GM18873 (cell line): ENCODE results near the gene TMEM59L.

Source experiments
- ATAC-seq: cut with Tn5 transposase; IDR thresholded peaks from one replicate; pipeline ENCODE4 v1.9.1; 2021; ENCODE audit warnings: mild to moderate bottlenecking, moderate library complexity, moderate number of reproducible peaks; ENCODE audit not compliant: unreplicated experiment, low FRiP score

Gene TMEM59L

DNA sequence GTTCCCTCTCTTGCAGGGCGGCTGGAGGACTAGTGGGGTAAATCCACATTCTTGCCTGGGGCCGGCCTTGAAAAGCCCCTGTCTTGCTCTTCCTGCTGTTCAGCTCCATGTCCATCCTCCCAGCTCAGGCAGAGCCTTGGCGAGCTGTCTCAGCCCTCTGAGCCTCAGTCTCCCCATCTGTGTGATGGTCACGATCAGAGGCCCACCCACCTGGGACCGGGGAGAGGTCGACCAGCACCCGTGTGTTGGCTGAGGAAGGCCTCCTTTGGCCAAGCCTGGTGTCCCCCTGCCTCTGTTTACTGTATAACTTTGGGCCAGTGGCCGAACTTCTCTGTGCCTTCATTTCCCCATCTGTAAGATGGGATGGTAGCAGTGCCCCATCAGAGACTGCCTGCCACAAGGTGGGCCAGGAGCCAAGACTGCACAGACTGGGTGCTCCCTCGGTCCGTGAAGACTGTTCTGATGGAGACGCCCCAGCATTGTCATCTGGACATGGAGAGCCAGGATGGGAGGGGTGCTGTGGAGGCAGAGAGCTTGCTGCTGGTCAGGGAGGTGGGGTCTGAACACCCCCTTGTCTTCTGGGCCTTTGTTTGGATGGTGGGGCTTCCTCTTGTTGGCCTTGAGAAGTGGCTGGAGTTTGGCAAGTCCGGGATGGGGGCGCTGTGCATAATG lies 42.6 kb downstream of the TMEM59L start:
- ATAC-seq: no peak

DNA sequence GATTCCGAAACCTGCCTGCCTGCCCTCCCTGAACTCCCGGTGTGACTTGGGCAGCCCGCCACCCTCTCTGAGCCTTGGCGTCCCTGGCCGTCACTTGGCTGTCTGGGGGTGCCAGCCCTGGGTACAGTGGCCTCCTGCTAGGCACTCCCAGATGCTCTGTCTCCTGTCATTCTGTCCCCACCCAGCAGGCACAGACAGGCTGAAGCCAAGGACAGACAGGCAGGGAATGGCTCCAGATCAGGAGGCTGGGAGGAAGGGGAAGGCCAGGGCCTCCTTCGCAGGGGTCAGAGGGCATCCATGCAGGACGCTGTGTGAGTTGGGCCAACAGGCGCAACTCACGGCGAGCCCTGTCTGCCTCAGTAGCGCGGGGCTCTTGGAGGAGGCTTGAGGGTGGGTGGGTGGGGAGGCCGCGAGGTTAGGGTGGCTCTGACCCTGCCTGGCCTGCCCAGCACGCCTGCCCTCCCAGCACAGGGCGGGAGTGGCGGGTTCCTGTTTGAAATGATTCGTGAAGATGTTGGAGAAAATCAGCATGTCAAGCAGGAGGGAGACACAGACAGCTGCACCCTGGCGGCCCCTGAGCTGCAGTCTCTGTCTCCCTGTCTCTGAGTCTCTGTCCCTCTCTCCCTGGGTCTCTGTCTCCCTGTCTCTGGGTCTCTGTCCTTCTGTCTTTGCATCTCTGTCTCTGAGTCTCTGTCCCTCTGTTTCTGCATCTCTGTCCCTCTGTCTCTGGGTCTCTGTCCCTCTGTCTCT lies 43.8 kb downstream of the TMEM59L start:
- ATAC-seq: no peak

- ATAC-seq: no peak
Measured at GRCh38 chr19:18657590-18658365, 45.1 kb downstream of the TMEM59L start.

GRCh38 chr19:18658366-18658855 lies 45.7 kb downstream of the TMEM59L start:
- no peak for ATAC-seq

DNA sequence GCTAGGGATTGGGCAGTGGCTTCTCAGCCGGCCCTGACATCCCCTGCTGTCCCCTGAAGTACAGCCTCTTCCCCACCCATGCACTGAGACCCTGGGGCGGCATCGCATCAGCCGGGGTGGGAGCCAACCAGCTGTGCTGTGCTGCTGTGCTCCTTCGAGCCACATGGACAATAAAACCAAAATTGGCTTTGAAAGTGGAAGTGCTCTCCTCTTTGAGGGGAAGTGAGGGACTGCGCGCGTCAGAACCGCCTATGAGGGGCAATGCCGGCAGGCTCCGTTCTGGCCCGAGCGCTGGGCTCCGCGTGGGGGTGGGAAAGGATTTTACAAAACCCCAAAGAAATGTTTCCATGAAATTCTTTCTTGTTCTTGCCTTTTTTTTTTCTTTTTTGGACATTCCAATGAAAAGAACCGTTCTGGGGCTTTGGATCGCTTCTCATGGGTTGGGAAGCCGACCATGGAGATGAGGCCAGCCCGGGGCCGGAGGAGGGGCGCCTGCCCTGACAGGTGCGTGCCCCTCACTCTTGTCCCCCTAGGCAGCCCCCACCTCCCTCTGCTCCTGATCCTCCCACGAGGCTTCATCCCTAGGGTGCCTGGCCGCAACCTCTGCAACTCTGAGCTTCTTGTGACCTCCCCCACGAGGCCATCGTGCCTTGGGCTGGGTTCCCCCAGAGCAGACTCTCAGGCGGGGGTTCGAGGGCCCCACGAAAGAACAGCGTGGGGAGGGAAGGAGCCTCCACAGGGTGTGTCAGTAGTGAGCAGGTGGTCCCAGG lies 46.8 kb downstream of the TMEM59L start:
- ATAC-seq: no peak

GRCh38 chr19:18660051-18660910 lies 47.6 kb downstream of the TMEM59L start:
- ATAC-seq: no peak

DNA sequence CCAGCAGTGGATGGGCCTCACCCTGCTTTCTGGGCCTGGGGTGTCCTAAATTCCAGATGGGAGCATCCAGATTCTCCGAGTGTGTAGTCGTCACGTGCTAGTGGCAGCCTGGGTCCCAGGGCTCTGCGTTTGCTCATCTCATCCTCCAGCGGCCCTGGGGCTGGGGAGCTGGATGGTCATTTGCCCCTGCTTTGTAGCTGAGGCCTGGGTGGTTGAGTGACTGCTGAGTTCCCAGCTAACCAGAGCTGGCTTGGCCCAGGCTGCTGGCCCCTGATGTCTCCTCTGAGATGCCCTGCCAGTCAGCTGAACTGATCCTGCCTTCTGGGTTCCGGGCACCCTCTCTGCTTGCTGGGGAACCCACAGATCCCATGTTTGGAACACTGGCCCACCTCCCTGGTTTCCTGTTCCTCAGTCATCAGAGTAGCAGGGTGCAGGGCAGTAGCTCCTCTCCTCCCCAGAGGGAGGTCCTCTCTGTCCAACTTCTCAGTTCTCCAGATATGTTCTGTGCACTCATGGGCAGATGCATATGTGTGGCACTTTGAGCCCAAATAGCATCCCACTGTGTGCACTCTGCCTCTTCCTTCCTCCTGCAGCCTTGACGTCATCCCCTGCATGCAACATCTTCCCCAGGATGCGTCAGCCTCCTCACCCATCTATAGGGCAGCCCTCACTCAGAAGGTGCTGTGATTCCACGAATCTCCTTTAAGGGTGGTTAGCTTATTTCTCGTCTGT lies 48.4 kb downstream of the TMEM59L start:
- ATAC-seq: no peak

- ATAC-seq: no peak
Measured at GRCh38 chr19:18662972-18663732, 50.5 kb downstream of the TMEM59L start.

DNA sequence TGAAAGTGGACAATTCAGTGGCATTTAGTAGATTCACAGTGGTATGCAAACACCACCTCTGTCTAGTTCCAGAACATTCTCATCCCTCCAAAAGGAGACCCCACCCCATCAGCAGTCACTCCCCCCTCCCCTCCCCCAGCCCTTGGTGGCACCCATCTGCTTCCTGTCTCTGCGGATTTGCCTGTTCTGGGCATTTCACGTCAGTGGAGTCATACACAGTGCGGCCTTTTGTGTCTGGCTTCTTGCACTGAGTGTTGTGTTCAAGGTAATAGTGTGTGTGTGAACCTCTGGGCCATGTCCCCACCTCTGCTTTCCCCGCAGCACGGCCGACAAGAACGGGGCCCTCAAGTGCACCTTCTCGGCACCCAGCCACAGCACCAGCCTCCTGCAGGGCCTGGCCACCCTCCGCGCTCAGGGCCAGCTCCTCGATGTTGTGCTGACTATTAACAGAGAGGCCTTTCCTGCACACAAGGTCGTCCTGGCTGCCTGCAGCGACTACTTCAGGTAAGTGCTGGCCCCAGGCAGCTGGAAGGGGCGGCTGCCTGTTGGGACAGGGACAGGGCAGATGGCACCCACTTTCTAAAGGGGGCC lies 51.4 kb downstream of the TMEM59L start:
- no peak for ATAC-seq

- ATAC-seq: no peak
Measured at GRCh38 chr19:18665771-18666202, 53.1 kb downstream of the TMEM59L start.

- ATAC-seq: no peak
Measured at GRCh38 chr19:18666317-18666716, 53.6 kb downstream of the TMEM59L start.

DNA sequence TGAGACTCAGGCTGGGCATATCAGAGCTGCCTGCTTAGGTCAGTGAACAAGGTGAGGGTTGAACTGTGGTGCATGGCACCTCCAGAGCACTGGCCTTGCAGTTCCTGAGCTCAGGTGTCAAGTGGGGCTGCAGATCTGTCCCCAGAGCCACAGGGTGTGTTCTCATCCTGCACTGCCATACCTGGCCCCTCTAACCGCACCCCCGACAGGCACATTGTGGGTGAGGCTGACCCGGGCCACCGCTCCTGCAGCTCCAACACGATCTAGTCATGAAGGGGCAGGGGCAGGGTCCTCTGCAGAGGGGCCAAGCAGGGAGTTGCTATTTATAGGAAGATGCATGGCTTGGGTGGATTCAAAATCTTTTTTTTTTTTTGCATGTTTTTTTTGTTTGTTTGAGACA lies 54.1 kb downstream of the TMEM59L start:
- ATAC-seq: no peak

DNA sequence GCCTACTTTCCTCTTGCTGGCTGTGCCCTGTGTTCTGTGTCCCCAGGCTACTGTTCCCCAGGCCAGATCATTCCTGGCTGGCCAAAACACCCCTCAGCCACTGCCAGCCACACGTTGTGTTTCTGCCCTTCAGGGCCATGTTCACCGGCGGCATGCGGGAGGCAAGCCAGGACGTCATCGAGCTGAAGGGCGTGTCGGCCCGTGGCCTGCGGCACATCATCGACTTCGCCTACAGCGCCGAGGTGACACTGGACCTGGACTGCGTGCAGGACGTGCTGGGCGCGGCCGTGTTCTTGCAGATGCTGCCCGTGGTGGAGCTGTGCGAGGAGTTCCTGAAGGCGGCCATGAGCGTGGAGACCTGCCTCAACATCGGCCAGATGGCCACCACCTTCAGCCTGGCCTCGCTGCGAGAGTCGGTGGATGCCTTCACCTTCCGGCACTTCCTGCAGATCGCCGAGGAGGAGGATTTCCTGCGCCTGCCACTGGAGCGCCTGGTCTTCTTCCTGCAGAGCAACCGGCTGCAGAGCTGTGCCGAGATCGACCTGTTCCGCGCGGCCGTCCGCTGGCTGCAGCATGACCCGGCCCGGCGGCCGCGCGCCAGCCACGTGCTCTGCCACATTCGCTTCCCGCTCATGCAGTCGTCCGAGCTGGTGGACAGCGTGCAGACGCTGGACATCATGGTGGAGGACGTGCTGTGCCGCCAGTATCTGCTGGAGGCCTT lies 55.0 kb downstream of the TMEM59L start:
- no peak for ATAC-seq

DNA sequence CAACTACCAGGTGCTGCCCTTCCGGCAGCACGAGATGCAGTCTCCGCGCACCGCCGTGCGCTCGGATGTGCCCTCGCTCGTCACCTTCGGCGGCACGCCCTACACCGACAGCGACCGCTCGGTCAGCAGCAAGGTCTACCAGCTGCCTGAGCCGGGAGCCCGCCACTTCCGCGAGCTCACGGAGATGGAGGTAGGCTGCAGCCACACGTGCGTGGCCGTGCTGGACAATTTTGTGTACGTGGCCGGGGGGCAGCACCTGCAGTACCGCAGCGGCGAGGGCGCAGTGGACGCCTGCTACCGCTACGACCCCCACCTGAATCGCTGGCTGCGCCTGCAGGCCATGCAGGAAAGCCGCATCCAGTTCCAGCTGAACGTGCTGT lies 55.6 kb downstream of the TMEM59L start:
- ATAC-seq: no peak

DNA sequence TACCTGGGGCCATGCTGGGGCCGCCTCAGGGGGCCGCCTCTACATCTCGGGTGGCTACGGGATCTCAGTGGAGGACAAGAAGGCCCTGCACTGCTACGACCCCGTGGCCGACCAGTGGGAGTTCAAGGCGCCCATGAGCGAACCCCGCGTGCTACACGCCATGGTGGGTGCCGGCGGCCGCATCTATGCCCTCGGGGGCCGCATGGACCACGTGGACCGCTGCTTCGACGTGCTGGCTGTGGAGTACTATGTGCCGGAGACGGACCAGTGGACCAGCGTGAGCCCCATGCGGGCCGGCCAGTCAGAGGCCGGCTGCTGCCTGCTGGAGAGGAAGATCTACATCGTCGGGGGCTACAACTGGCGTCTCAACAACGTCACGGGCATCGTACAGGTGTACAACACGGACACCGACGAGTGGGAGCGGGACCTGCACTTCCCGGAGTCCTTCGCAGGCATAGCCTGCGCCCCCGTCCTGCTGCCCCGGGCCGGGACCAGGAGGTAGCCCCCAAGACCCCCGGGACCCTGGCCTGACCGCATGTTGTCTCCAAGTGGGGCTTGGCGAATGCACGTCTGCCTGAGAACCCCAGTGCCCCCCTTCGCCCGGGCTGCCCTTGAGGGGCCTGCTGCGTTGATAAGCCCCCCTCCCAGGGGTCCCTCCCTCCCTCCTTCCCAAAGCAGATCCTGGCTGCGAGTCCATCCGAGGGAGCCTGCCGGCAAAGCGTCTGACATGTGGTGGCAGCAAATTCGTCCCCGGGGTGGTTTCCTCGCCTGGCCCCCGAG lies 56.3 kb downstream of the TMEM59L start:
- ATAC-seq: no peak

DNA sequence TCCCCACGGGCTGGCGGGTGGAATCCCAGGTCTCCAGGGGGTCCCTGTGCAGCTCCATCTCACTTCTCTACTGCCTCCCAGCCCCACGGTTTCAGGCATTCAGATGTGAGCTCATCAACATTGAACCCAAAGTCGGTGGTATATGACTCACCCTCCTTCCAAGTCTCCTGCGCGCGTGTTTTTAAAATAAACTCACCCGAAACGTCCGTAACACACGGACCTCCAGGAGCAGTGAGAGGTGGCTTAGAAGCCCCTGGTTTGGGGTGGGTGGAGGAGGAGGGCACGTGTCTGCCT lies 56.8 kb downstream of the TMEM59L start:
- no peak for ATAC-seq

DNA sequence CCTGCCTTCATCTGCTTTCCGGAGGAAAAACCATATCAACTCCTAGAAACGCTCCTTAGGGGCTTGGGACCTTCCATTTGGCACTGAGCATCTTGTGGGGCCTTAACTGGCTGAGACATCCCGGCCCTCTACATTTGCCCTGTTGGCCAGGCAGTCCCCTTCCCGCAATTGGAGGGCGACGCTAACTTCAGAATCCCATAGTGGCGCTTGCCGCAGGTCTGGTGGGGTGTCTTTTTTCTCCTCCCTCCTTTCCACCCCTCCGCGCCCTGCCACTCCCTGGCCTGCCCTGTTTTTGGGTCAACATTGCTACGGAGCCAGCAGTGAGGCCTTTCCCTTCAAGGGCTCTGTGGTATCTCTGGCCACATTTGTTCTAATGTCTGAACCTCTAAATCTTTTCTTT lies 57.2 kb downstream of the TMEM59L start:
- no peak for ATAC-seq
